Heart left ventricle (tissue), 16 donors: ENCODE data around the gene HGFAC. TPM values are rescaled to one million over a fixed set of nuclear protein-coding genes. Genes with fewer than 3 reads are reported as not detected.

Experiments
- ATAC-seq, 4 donors: fragments of 200-7000 bp; cut with Tn5 transposase; one replicate each; pipeline ENCODE4 v1.9.1; 2020 to 2022; ENCODE audit warnings: moderate library complexity in 4 of 4, mild to moderate bottlenecking in 3 of 4, moderate number of reproducible peaks in 1 of 4
- DNase-seq, 5 donors: peaks; one replicate each; pipeline ENCODE4 v3.0.0-alpha.2; 2020
- H3K27ac ChIP-seq, 12 donors: fragments of 200-600 bp; sonication (generic) in 4 of 12; one replicate each; pipeline versions ENCODE4 v1.5.0 to v1.8.0; 2016 to 2022; ENCODE audit warnings: mild to moderate bottlenecking in 2 of 12
- H3K27me3 ChIP-seq, 9 donors: fragments of 200-600 bp; sonication (generic) in 2 of 9; one replicate each; pipeline versions ENCODE4 v1.5.1 to v1.8.0; 2016 to 2022; ENCODE audit warnings: mild to moderate bottlenecking in 3 of 9
- H3K36me3 ChIP-seq, 9 donors: fragments of 200-600 bp; sonication (generic) in 2 of 9; one replicate each; pipeline versions ENCODE4 v1.5.0 to v1.8.0; 2018 to 2022; ENCODE audit warnings: mild to moderate bottlenecking in 2 of 9
- H3K4me1 ChIP-seq, 12 donors: fragments of 200-600 bp; sonication (generic) in 4 of 12; one replicate each; pipeline versions ENCODE4 v1.5.0 to v1.8.0; 2016 to 2022; ENCODE audit warnings: mild to moderate bottlenecking in 3 of 12
- H3K4me3 ChIP-seq, 12 donors: fragments of 200-600 bp; sonication (generic) in 4 of 12; one replicate each; pipeline versions ENCODE4 v1.5.0 to v1.8.0; 2017 to 2022; ENCODE audit warnings: mild to moderate bottlenecking in 9 of 12, moderate library complexity in 4 of 12
- H3K9me3 ChIP-seq, 12 donors: fragments of 200-600 bp; sonication (generic) in 4 of 12; one replicate each; pipeline versions ENCODE4 v1.5.0 to v1.8.0; 2016 to 2022; ENCODE audit warnings: mild to moderate bottlenecking in 1 of 12
- POLR2A ChIP-seq, 2 donors: fragments of 450-650 bp; IDR thresholded peaks; one replicate each; pipeline ENCODE4 v1.6.1; 2017; ENCODE audit warnings: antibody characterized with exemption in 2 of 2, mild to moderate bottlenecking in 2 of 2, moderate library complexity in 2 of 2
- WGBS, 4 donors: extraction: QIAGEN DNeasy Blood & Tissue Kit in 2 of 4; methylation state at CpG; one replicate each; pipeline versions ENCODE4 v1.1.5 to v1.1.7; 2013 to 2018; 5-methylcytosine and 5-hydroxymethylcytosine counted together
- intact Hi-C, 10 donors: fragments of 100-400 bp; cut with DNase I; formaldehyde crosslinking; loops; one replicate each; pipeline versions ENCODE4 v1.11.1 to v1.14.2; 2022
- polyA plus RNA-seq, 2 donors: library from polyadenylated mRNA; stranded (reverse); fragments of 200-250 nt; gene quantifications; one replicate each; pipeline ENCODE4 v1.2.3, GENCODE V29; 2013
- total RNA-seq, 9 donors: library from RNA; depleted of rRNA in 2 of 9; stranded (reverse); fragments of >200 nt in 2 of 9; fragmentation: NEBNext Ultra II Directional in 3 of 9; extraction: Animal tissue kit (Norgen Biotek cat#: 25700) in 3 of 9; gene quantifications; one replicate each; pipeline versions ENCODE4 v1.1.0 to v1.2.4, GENCODE V29; 2016 to 2023
- TF ChIP-seq, protein P1 (sequence below), 12 donors: fragments of 200-600 bp; sonication (generic) in 4 of 12; IDR thresholded peaks; one replicate each; pipeline versions ENCODE4 v1.5.0 to v1.8.0; 2018 to 2022; ENCODE audit warnings: antibody characterized with exemption in 12 of 12, mild to moderate bottlenecking in 5 of 12
- donor health status: ischemic (EF 13 %, LVEDD 7.1; RV severe dilation, severe dysfunction).
- donor health status: healthy with polysubstance abuse.
- donor health status: DM: no; HTN: yes; CAD: no.
- donor health status: DM: no; HTN: no; CAD: no.
- donor health status: ischemic (EF 25% LVEDD 6.9; RV normal size, moderate dysfunction).
- donor health status: ischemic (EF 25% LVEDD 5.7; RV mildly dilated, moderate dysfunction).
- donor health status: healthy.
- donor health status: DM: yes; HTN: yes; CAD: no.
- donor health status: ischemic (EF 35%, LVEDD 5.7; RV mildly dilated, moderate dysfunction).
- donor health status: nonischemic (EF 11% LVEDD 7.7; RV severe dilation, severe dysfunction).
- donor health status: DM: yes; HTN: yes; CAD: no.
- donor health status: PGD.
- donor health status: ischemic (EF 29% LVEDD 5.4; RV normal size, mild dysfunction).
- donor health status: nonischemic (EF 23%, LVEDD 6.1; RV moderate dilation, normal function).

Gene HGFAC
- total and polyA plus RNA-seq, 11 donors: 0.11 to 0.73 (median 0.47) TPM; not detected in 4

DNA sequence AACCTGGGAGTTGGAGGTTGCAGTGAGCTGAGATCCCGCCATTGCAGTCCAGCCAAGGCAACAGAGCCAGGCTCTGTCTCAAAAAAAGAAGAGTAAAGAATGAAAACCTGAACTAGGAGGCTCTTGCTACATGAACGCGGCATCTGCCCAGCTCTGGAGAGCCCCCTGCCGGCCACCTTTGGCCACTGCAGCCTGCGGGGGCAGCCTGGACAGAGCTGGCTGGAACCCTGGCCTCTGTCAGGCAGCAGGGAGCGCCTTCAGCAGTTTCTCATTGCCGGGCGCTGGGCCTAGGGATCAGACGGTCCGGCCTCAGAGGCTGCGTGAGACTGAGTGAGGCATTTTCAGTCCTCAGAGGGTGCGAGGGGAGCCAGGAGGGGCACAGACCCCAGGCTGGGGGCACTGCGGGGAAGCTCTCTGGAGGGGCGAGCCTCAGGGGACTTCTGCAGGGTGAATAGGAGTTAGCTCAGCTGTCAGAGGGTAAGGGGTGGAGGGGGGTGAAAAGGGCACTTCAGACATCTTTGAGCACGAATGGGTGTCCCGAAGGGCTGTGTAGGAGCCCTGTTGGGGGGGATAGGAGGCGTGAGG lies 38.9 kb downstream of the HGFAC start:
- Histone ChIP-seq H3K36me3 (peaks cover 0 to 8% (median 0%) of the 10 kb centered on the region in 9 donors), H3K4me3 (no peak overlapping the region), H3K4me1 (peaks cover 0 to 64% (median 37%) of the 10 kb centered on the region in 12 donors), H3K9me3 (no peaks in the 10 kb centered on the region), H3K27me3 (peaks cover 0 to 30% (median 3%) of the 10 kb centered on the region in 9 donors), H3K27ac (peak overlapping the region in 10 of 12 donors; percentile 11 to 100 (median 94))
- DNase-seq (peak; percentile 67 to 87 (median 75)), ATAC-seq (peak in 3 of 4 donors; percentile 4 to 26 (median 10))
- 14 to 24% (median 16%) methylated on average over 17 of the region's 17 CpGs for WGBS, 4 donors
- intact Hi-C loops: no loop called here
- TF ChIP-seq, protein P1, sequence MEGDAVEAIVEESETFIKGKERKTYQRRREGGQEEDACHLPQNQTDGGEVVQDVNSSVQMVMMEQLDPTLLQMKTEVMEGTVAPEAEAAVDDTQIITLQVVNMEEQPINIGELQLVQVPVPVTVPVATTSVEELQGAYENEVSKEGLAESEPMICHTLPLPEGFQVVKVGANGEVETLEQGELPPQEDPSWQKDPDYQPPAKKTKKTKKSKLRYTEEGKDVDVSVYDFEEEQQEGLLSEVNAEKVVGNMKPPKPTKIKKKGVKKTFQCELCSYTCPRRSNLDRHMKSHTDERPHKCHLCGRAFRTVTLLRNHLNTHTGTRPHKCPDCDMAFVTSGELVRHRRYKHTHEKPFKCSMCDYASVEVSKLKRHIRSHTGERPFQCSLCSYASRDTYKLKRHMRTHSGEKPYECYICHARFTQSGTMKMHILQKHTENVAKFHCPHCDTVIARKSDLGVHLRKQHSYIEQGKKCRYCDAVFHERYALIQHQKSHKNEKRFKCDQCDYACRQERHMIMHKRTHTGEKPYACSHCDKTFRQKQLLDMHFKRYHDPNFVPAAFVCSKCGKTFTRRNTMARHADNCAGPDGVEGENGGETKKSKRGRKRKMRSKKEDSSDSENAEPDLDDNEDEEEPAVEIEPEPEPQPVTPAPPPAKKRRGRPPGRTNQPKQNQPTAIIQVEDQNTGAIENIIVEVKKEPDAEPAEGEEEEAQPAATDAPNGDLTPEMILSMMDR (IDR thresholded peaks at IDR 0.05): peak; percentile 95 to 100 (median 98)
- TF ChIP-seq POLR2A (IDR thresholded peaks at IDR 0.05): no peak

DNA sequence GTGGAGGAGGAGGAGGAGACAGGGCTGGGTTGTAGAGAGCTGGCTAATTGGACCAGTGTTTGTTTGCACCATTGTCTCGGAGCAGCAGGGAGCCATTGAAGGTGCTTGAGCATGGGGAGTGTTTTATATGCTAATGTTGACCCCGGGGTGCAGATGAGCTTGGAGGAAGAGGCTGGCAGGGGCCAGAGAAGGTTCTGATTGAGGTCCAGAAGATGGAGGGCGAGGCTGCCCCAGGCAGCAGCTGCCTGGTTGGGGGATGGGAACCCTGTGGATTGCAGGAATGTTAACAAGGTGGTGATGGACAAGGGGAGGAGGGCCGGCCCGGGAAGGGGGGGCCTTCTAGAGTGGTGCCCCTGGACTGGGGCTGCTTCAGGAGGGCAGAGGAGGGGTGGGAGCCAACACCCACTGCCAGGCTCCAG lies 39.4 kb downstream of the HGFAC start:
- H3K27me3 ChIP-seq: peaks cover 0 to 35% (median 3%) of the 10 kb centered on the region in 9 donors

DNA sequence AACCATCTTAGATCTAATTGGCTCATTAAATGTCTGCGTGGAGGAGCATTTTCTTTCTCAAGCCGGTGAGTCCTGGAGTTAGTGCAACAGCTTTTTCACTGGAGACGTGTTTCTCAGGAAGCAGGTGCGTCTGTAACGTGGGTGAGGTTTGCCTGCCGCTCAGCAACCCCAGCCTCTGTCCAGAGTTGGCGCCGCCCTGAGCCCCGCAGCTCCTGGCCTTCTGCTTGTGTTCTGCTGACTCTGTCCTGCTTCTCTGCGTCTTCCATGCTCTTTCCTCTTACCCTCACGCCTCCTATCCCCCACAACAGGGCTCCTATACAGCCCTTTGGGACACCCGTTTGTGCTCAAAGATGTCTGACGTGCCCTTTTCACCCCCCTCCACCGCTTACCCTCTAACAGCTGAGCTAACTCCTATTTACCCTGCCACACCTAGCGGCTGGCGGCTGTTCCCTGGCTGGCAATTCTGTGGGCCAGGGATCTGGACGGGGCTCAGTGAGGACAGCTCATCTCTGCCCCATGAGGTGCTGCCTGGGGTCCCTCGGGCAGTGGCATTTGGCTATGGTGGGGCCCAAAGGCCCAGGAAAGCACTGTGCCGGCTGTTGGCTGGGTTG lies 40.1 kb downstream of the HGFAC start:
- no peak for ATAC-seq
- no peak for DNase-seq
- Histone ChIP-seq H3K9me3 (no peaks in the 10 kb centered on the region), H3K4me3 (no peak overlapping the region), H3K27ac (peak overlapping the region; percentile 23 to 100 (median 94)), H3K27me3 (peaks cover 0 to 35% (median 3%) of the 10 kb centered on the region in 9 donors), H3K4me1 (peaks cover 0 to 77% (median 48%) of the 10 kb centered on the region in 12 donors), H3K36me3 (peaks cover 0 to 9% (median 0%) of the 10 kb centered on the region in 9 donors)
- TF ChIP-seq, protein P1 (IDR thresholded peaks at IDR 0.05): no peak
- no peak for TF ChIP-seq POLR2A (IDR thresholded peaks at IDR 0.05)
- intact Hi-C loops: loop anchor here in 2 of 10 donors (2.0 kb wide), 1 partner anchor 19 kb away; the partner anchor contains the start of gene DOK7 (in 2 of the 2)
- WGBS, 4 donors: 66 to 84% (median 71%) methylated on average over 18 to 19 of the region's 19 CpGs

More for the DNA sequence above, 39.4 kb downstream of the HGFAC start:
- TF ChIP-seq POLR2A (IDR thresholded peaks at IDR 0.05): no peak
- TF ChIP-seq, protein P1 (IDR thresholded peaks at IDR 0.05): no peak
- DNase-seq: no peak
- Histone ChIP-seq H3K9me3 (no peaks in the 10 kb centered on the region), H3K27ac (peak overlapping the region in 10 of 12 donors; percentile 23 to 100 (median 94)), H3K4me1 (peaks cover 0 to 69% (median 42%) of the 10 kb centered on the region in 12 donors), H3K4me3 (no peak overlapping the region), H3K36me3 (peaks cover 0 to 10% (median 0%) of the 10 kb centered on the region in 9 donors)
- intact Hi-C loops: no loop called here
- ATAC-seq: no peak
- 32 to 38% (median 38%) methylated on average over 5 of the region's 5 CpGs for WGBS, 4 donors

DNA sequence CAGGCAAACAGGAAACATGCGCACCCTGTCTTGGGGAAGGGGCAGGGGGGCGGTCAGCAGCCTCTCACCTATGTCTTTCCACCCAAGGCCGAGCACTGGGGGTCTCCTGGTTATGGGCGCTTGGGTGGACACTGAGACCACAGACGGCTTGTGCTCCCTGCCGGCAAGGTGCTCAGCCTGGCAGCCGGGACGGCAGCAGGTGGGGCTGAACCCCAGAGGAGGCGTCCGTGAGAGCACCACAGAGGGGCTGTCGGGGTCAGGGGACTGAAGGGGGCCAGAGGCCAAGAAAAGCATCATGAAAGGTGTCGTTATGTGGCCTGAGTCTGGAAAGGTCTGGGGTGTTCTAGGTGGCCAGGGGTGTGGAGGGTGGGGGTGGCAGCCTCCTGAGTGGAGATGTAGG lies 40.9 kb downstream of the HGFAC start:
- Histone ChIP-seq H3K4me3 (no peak overlapping the region), H3K27me3 (peaks cover 0 to 35% (median 3%) of the 10 kb centered on the region in 9 donors), H3K27ac (peak overlapping the region; percentile 23 to 100 (median 94)), H3K4me1 (peaks cover 0 to 83% (median 50%) of the 10 kb centered on the region in 12 donors), H3K36me3 (peaks cover 0 to 2% (median 0%) of the 10 kb centered on the region in 9 donors), H3K9me3 (no peaks in the 10 kb centered on the region)
- no peak for ATAC-seq
- WGBS, 4 donors: 78 to 86% (median 81%) methylated on average over 11 to 12 of the region's 12 CpGs
- DNase-seq: no peak
- TF ChIP-seq, protein P1 (IDR thresholded peaks at IDR 0.05): no peak
- TF ChIP-seq POLR2A (IDR thresholded peaks at IDR 0.05): no peak
- intact Hi-C loops: loop anchor here in 2 of 10 donors (2.0 kb wide), 1 partner anchor 20 kb away; the partner anchor contains the start of gene DOK7 (in 2 of the 2)
